HG03060 (cell line): ENCODE measurements around the gene PTGER1.

Source experiments
- ATAC-seq: cut with Tn5 transposase; IDR thresholded peaks from one replicate; pipeline ENCODE4 v1.9.1; 2021; ENCODE audit warnings: low read depth, moderate number of reproducible peaks; ENCODE audit not compliant: unreplicated experiment

The PTGER1 gene

GRCh38 chr19:14446336-14447036 is 28.7 kb downstream of the PTGER1 start:
- ATAC-seq, result no peak

- no peak for ATAC-seq
These were observed 31.4 kb downstream of the PTGER1 start for GRCh38 chr19:14443632-14444216.

- ATAC-seq, result no peak
These were observed 32.1 kb downstream of the PTGER1 start for GRCh38 chr19:14442891-14443631.

- ATAC-seq, result no peak
These were observed 33.9 kb downstream of the PTGER1 start for GRCh38 chr19:14441041-14441938.

GRCh38 chr19:14440049-14440448 is 35.1 kb downstream of the PTGER1 start:
- ATAC-seq, result no peak

GRCh38 chr19:14439014-14439413 is 36.1 kb downstream of the PTGER1 start:
- ATAC-seq, result no peak

- no peak for ATAC-seq
These were observed 37.5 kb downstream of the PTGER1 start for GRCh38 chr19:14437578-14438140.

GRCh38 chr19:14435320-14436050 is 39.7 kb downstream of the PTGER1 start:
- ATAC-seq, result no peak

- ATAC-seq, result no peak
These were observed 40.4 kb downstream of the PTGER1 start for GRCh38 chr19:14434543-14435319.

GRCh38 chr19:14433554-14434501 is 41.3 kb downstream of the PTGER1 start:
- no peak for ATAC-seq

GRCh38 chr19:14432791-14433553 is 42.2 kb downstream of the PTGER1 start, which contains the start of gene PKN1:
PKN1 (plus strand) TSS chr19:14433306; CDS start chr19:14433522, 216 bp downstream.
- ATAC-seq, result no peak

GRCh38 chr19:14430712-14431111 is 44.4 kb downstream of the PTGER1 start:
- ATAC-seq, result no peak

- ATAC-seq, result no peak
These were observed 46.2 kb downstream of the PTGER1 start for GRCh38 chr19:14428882-14429416.

- ATAC-seq, result no peak
These were observed 47.7 kb downstream of the PTGER1 start for GRCh38 chr19:14427461-14427860.

- ATAC-seq, result no peak
These were observed 49.4 kb downstream of the PTGER1 start for GRCh38 chr19:14425696-14426138.
